PC-9 (cell line): ENCODE measurements around the gene LIPC. TPM values are rescaled to one million over a fixed set of nuclear protein-coding genes. Genes with fewer than 3 reads are reported as not detected.

Source experiments
- BruUV-seq: library from RNA; stranded (reverse); fragments of 400-500 nt; replicated peaks from 2 replicates; lab custom pipeline; 2021; lab: Mats Ljungman, UMichigan
- CTCF ChIA-PET: fragments of 300-600 bp; sonication (Branson Sonifier 250); formaldehyde crosslinking; loops from one replicate; lab custom pipeline; 2022; ENCODE audit warnings: antibody characterized with exemption; lab: Charles Lee
- POLR2A ChIA-PET: fragments of 300-600 bp; sonication (Branson Sonifier 250); formaldehyde crosslinking; loops from one replicate; lab custom pipeline; 2022; ENCODE audit warnings: antibody characterized with exemption; ENCODE audit not compliant: unreplicated experiment; lab: Charles Lee
- DNase-seq, 2 experiments: peaks; one replicate each; pipeline versions ENCODE4 v3.0.0 to v3.0.0-alpha.2; 2015 to 2022; ENCODE audit warnings: mixed read lengths in 1 of 2
- H2AFZ ChIP-seq: fragments of 200-600 bp; sonication (generic); 2 replicates; pipeline ENCODE4 v1.8.1; 2017; ENCODE audit warnings: antibody characterized with exemption
- H3F3A ChIP-seq: fragments of 200-600 bp; sonication (generic); 2 replicates; pipeline ENCODE4 v1.8.1; 2017; ENCODE audit warnings: antibody characterized with exemption, mild to moderate bottlenecking, low read depth; ENCODE audit not compliant: insufficient read depth
- H3K27ac ChIP-seq: fragments of 200-600 bp; sonication (generic); 2 replicates; pipeline ENCODE4 v1.6.1; 2016; ENCODE audit warnings: mixed run types
- H3K27me3 ChIP-seq: fragments of 200-600 bp; sonication (generic); 2 replicates; pipeline ENCODE4 v1.6.1; 2016; ENCODE audit warnings: low read depth, mixed run types; ENCODE audit not compliant: insufficient read depth
- H3K36me3 ChIP-seq: fragments of 200-600 bp; sonication (generic); 2 replicates; pipeline ENCODE4 v1.6.1; 2016; ENCODE audit warnings: low read depth, mixed run types
- H3K4me1 ChIP-seq: fragments of 200-600 bp; sonication (generic); replicated peaks from 2 replicates; pipeline ENCODE4 v1.6.1; 2016; ENCODE audit warnings: mixed run types; ENCODE audit not compliant: insufficient read depth
- H3K4me2 ChIP-seq: fragments of 200-600 bp; sonication (generic); 2 replicates; pipeline ENCODE4 v1.6.1; 2017; ENCODE audit warnings: mixed run types
- H3K4me3 ChIP-seq: fragments of 200-600 bp; sonication (generic); 2 replicates; pipeline ENCODE4 v1.6.1; 2016; ENCODE audit warnings: mixed run types
- H3K79me2 ChIP-seq: fragments of 200-600 bp; sonication (generic); 2 replicates; pipeline ENCODE4 v1.6.1; 2017; ENCODE audit warnings: low read depth, mixed run types
- H3K9me2 ChIP-seq: fragments of 200-600 bp; sonication (generic); 2 replicates; pipeline ENCODE4 v1.8.1; 2017; ENCODE audit warnings: mild to moderate bottlenecking; ENCODE audit not compliant: insufficient read depth
- H3K9me3 ChIP-seq: fragments of 200-600 bp; sonication (generic); 2 replicates; pipeline ENCODE4 v1.8.1; 2016; ENCODE audit warnings: low read depth; ENCODE audit not compliant: insufficient read depth
- H4K20me1 ChIP-seq: fragments of 200-600 bp; sonication (generic); 2 replicates; pipeline ENCODE4 v1.8.1; 2017; ENCODE audit not compliant: insufficient read depth
- CTCF ChIP-seq: fragments of 200-600 bp; sonication (generic); conservative IDR thresholded peaks from 2 replicates; pipeline ENCODE4 v1.6.1; 2017; ENCODE audit warnings: mixed run types, antibody characterized with exemption, mild to moderate bottlenecking, moderate library complexity
- EZH2 ChIP-seq: fragments of 200-600 bp; sonication (generic); IDR thresholded peaks from 2 replicates; pipeline ENCODE4 v1.8.0; 2017; ENCODE audit warnings: antibody characterized with exemption, low read depth
- intact Hi-C: fragments of 100-400 bp; cut with micrococcal nuclease; formaldehyde crosslinking; loops from one replicate; pipeline ENCODE4 v1.10.0; 2022; ENCODE audit not compliant: unreplicated experiment
- total RNA-seq: library from RNA; stranded (reverse); gene quantifications from 2 replicates; pipeline ENCODE4 v1.2.3, GENCODE V29; 2021

The LIPC gene
- total RNA-seq, 1 experiment from 2014 or later = not detected

- POLR2A ChIA-PET = interaction anchor here (0.5 to 0.6 kb wide), 3 partner anchors 35 to 824 kb away, joined by 3 to 6 read pairs (median 3); no protein-coding TSS in a partner anchor
- Histone ChIP-seq H3F3A (peaks cover 23% of the 10 kb centered on the region; the same call in 1 of the 2 replicates), H3K27ac (no peak overlapping the region), H3K9me2 (no peaks in the 10 kb centered on the region), H3K9me3 (no peaks in the 10 kb centered on the region), H3K4me2 (no peak overlapping the region; the same call in 1 of the 2 replicates), H2AFZ (no peak overlapping the region), H3K36me3 (no peaks in the 10 kb centered on the region), H3K4me3 (no peak overlapping the region), H3K4me1 (peaks cover 44% of the 10 kb centered on the region), H3K79me2 (peaks cover 22% of the 10 kb centered on the region), H4K20me1 (no peaks in the 10 kb centered on the region), H3K27me3 (no peaks in the 10 kb centered on the region)
- peak; percentile 8 to 52 for DNase-seq
- intact Hi-C loops = loop anchor here (10.0 kb wide), 1 partner anchor 299 kb away; the partner anchor contains the start of gene MINDY2
- TF ChIP-seq CTCF = no peak
- TF ChIP-seq EZH2 = no peak
- BruUV-seq = no TSS peak
- CTCF ChIA-PET = no interaction called here
Measured at GRCh38 chr15:58475573-58476524, 44.1 kb downstream of the LIPC start.

GRCh38 chr15:58476525-58477162 is 44.9 kb downstream of the LIPC start:
- Histone ChIP-seq H4K20me1 (no peaks in the 10 kb centered on the region), H3K9me2 (no peaks in the 10 kb centered on the region), H2AFZ (no peak overlapping the region), H3F3A (peaks cover 16% of the 10 kb centered on the region; the same call in 1 of the 2 replicates), H3K4me3 (no peak overlapping the region), H3K36me3 (no peaks in the 10 kb centered on the region), H3K27me3 (no peaks in the 10 kb centered on the region), H3K9me3 (no peaks in the 10 kb centered on the region), H3K27ac (no peak overlapping the region), H3K4me2 (no peak overlapping the region), H3K79me2 (peaks cover 17% of the 10 kb centered on the region), H3K4me1 (peaks cover 36% of the 10 kb centered on the region)
- ChIA-PET CTCF (interaction anchor here (0.6 kb wide), 1 partner anchor 37 kb away, joined by 3 read pairs; no protein-coding TSS in a partner anchor), POLR2A (interaction anchor here (0.5 to 0.6 kb wide), 2 partner anchors 34 to 825 kb away, joined by 3 read pairs; no protein-coding TSS in a partner anchor)
- no peak for DNase-seq
- no TSS peak for BruUV-seq
- TF ChIP-seq EZH2 (no peak), CTCF (no peak)
- intact Hi-C loops = loop anchor here (10.0 kb wide), 1 partner anchor 298 kb away; the partner anchor contains the start of gene MINDY2

GRCh38 chr15:58477170-58477569 is 45.4 kb downstream of the LIPC start:
- Histone ChIP-seq H3K9me3 (no peaks in the 10 kb centered on the region), H3F3A (peaks cover 13% of the 10 kb centered on the region; the same call in 1 of the 2 replicates), H3K4me2 (no peak overlapping the region), H3K9me2 (no peaks in the 10 kb centered on the region), H3K4me1 (peaks cover 31% of the 10 kb centered on the region), H3K27ac (no peak overlapping the region), H3K36me3 (no peaks in the 10 kb centered on the region), H3K79me2 (peaks cover 12% of the 10 kb centered on the region), H4K20me1 (no peaks in the 10 kb centered on the region), H3K27me3 (no peaks in the 10 kb centered on the region), H2AFZ (no peak overlapping the region), H3K4me3 (no peak overlapping the region)
- CTCF ChIA-PET = interaction anchor here (0.6 kb wide), 1 partner anchor 37 kb away, joined by 3 read pairs; no protein-coding TSS in a partner anchor
- intact Hi-C loops = loop anchor here (10.0 kb wide), 1 partner anchor 298 kb away; the partner anchor contains the start of gene MINDY2
- no TSS peak for BruUV-seq
- POLR2A ChIA-PET = interaction anchor here (0.7 kb wide), 1 partner anchor 63 kb away, joined by 4 read pairs; no protein-coding TSS in a partner anchor
- TF ChIP-seq EZH2 = no peak
- TF ChIP-seq CTCF = no peak
- no peak for DNase-seq
